Activated T-helper 17 cell treated with anti-CD3 and anti-CD28 coated beads, Interleukin-2, amount 50 U/mL, for 72 hours (primary cell): ENCODE results near the gene RNF114. TPM values are rescaled to one million over a fixed set of nuclear protein-coding genes. Genes with fewer than 3 reads are reported as not detected.
A peak's percentile ranks its signal among the peaks of the same experiment; 100 is the strongest.
"Not testable (repeated sequence)": the region's sequence is repeated elsewhere in the genome, so short reads cannot be mapped to it uniquely, and the experiment has no call there.

ENCODE experiments used
- ATAC-seq: fragments of 150-1000 bp; cut with Tn5 transposase; replicated peaks from 2 replicates; pipeline ENCODE4 v1.10.0; 2021; ENCODE audit warnings: mild to moderate bottlenecking, moderate library complexity
- H3K27ac Mint-ChIP-seq: one replicate; pipeline ENCODE4 v1.8.0; 2022; ENCODE audit warnings: mixed read lengths
- H3K27me3 Mint-ChIP-seq: one replicate; pipeline ENCODE4 v1.8.0; 2022; ENCODE audit warnings: mixed read lengths
- H3K36me3 Mint-ChIP-seq: one replicate; pipeline ENCODE4 v1.8.0; 2022; ENCODE audit warnings: low read depth, mild to moderate bottlenecking, mixed read lengths
- H3K4me1 Mint-ChIP-seq: one replicate; pipeline ENCODE4 v1.8.0; 2022; ENCODE audit warnings: mixed read lengths
- H3K4me3 Mint-ChIP-seq: one replicate; pipeline ENCODE4 v1.8.0; 2022; ENCODE audit warnings: mild to moderate bottlenecking, mixed read lengths
- H3K9me3 Mint-ChIP-seq: one replicate; pipeline ENCODE4 v1.8.0; 2022; ENCODE audit warnings: mixed read lengths
- total RNA-seq, 2 donors: library from RNA; stranded (reverse); gene quantifications; one replicate each; pipeline ENCODE4 v1.2.3, GENCODE V29; 2022

The RNF114 gene
- total RNA-seq, 2 donors from 2014 or later: 59.8 to 65.0 TPM

DNA sequence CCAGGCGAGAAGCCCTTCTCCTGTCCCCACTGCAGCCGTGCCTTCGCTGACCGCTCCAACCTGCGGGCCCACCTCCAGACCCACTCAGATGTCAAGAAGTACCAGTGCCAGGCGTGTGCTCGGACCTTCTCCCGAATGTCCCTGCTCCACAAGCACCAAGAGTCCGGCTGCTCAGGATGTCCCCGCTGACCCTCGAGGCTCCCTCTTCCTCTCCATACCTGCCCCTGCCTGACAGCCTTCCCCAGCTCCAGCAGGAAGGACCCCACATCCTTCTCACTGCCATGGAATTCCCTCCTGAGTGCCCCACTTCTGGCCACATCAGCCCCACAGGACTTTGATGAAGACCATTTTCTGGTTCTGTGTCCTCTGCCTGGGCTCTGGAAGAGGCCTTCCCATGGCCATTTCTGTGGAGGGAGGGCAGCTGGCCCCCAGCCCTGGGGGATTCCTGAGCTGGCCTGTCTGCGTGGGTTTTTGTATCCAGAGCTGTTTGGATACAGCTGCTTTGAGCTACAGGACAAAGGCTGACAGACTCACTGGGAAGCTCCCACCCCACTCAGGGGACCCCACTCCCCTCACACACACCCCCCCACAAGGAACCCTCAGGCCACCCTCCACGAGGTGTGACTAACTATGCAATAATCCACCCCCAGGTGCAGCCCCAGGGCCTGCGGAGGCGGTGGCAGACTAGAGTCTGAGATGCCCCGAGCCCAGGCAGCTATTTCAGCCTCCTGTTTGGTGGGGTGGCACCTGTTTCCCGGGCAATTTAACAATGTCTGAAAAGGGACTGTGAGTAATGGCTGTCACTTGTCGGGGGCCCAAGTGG lies 51.9 kb downstream of the RNF114 start:
- H3K27me3 Mint-ChIP-seq: peaks cover 4% of the 10 kb centered on the region
- no peaks in the 10 kb centered on the region for H3K4me1 Mint-ChIP-seq
- H3K36me3 Mint-ChIP-seq: no peaks in the 10 kb centered on the region
- ATAC-seq: no peak
- no peaks in the 10 kb centered on the region for H3K9me3 Mint-ChIP-seq
- no peak overlapping the region for H3K27ac Mint-ChIP-seq
- no peak overlapping the region for H3K4me3 Mint-ChIP-seq

GRCh38 chr20:49989234-49990065 lies 53.3 kb downstream of the RNF114 start:
- Mint-ChIP-seq H3K27me3 (peaks cover 4% of the 10 kb centered on the region), H3K36me3 (no peaks in the 10 kb centered on the region), H3K9me3 (no peaks in the 10 kb centered on the region), H3K4me1 (no peaks in the 10 kb centered on the region), H3K27ac (peak overlapping the region; percentile 51), H3K4me3 (no peak overlapping the region)
- no peak for ATAC-seq

GRCh38 chr20:49990271-49990720 lies 54.1 kb downstream of the RNF114 start:
- Mint-ChIP-seq H3K36me3 (no peaks in the 10 kb centered on the region), H3K4me1 (no peaks in the 10 kb centered on the region), H3K27me3 (peaks cover 4% of the 10 kb centered on the region), H3K4me3 (no peak overlapping the region), H3K9me3 (no peaks in the 10 kb centered on the region), H3K27ac (peak overlapping the region; percentile 51)
- no peak for ATAC-seq

DNA sequence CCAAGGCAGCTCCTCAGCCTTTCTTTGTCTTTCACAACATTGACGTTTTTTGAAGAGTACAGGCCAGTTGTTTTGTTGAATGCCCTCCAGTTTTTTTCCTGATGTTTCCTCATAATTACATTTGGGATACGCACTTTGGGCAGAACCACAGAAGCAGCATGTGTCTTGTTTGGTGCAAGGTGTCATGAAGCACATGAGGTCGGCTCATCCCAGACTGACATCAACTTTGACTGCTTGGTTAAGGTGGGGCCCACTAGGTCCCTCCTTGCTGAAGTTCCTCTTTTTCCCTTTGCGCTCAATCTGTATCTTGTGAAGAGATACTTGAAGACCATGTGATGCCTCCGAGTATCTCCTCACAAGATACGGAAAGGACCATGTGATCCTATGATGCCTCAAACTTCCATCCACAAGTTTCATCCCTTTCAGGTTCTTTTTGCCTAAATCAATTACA lies 57.1 kb downstream of the RNF114 start:
- H3K27ac Mint-ChIP-seq: no peak overlapping the region
- ATAC-seq: no peak
- no peak overlapping the region for H3K4me3 Mint-ChIP-seq
- no peaks in the 10 kb centered on the region for H3K9me3 Mint-ChIP-seq
- H3K27me3 Mint-ChIP-seq: peaks cover 11% of the 10 kb centered on the region
- no peaks in the 10 kb centered on the region for H3K4me1 Mint-ChIP-seq
- no peaks in the 10 kb centered on the region for H3K36me3 Mint-ChIP-seq

GRCh38 chr20:49995586-49995985 lies 59.4 kb downstream of the RNF114 start:
- Mint-ChIP-seq H3K9me3 (no peaks in the 10 kb centered on the region), H3K27me3 (peaks cover 7% of the 10 kb centered on the region), H3K4me1 (no peaks in the 10 kb centered on the region), H3K36me3 (no peaks in the 10 kb centered on the region), H3K4me3 (no peak overlapping the region), H3K27ac (no peak overlapping the region)
- ATAC-seq: no peak

- not testable (repeated sequence) for H3K9me3 Mint-ChIP-seq, H3K36me3 Mint-ChIP-seq, H3K27ac Mint-ChIP-seq, ATAC-seq, H3K4me3 Mint-ChIP-seq, H3K4me1 Mint-ChIP-seq
- peaks cover 11% of the 10 kb centered on the region for H3K27me3 Mint-ChIP-seq
Observed at GRCh38 chr20:49998478-49999188, 62.4 kb downstream of the RNF114 start.

DNA sequence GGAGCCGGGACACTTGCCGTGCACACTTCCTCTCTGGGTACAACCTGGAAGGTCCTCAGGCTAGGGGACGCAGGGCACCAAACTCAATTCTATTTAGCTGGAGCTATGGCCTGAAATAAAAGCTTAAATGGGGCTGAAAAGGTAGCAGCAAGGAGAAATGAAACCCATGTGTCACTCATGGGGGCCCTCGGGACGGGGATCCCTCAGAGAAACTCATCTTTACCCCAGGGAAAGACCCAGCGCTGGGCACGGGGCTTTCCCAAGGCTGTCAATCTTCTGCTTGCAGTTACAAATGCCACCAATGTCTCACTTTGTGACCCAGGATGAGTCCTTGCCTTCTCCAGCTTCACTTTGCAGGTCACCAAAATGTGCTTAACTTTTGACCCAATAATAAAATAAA lies 63.1 kb downstream of the RNF114 start:
- no peak overlapping the region for H3K27ac Mint-ChIP-seq
- peaks cover 11% of the 10 kb centered on the region for H3K27me3 Mint-ChIP-seq
- no peaks in the 10 kb centered on the region for H3K36me3 Mint-ChIP-seq
- peak; percentile 75 for ATAC-seq
- no peaks in the 10 kb centered on the region for H3K4me1 Mint-ChIP-seq
- no peak overlapping the region for H3K4me3 Mint-ChIP-seq
- H3K9me3 Mint-ChIP-seq: no peaks in the 10 kb centered on the region

- H3K27me3 Mint-ChIP-seq: peaks cover 18% of the 10 kb centered on the region
- H3K27ac Mint-ChIP-seq: not testable (repeated sequence)
Observed at GRCh38 chr20:50000548-50001222, 64.5 kb downstream of the RNF114 start.

DNA sequence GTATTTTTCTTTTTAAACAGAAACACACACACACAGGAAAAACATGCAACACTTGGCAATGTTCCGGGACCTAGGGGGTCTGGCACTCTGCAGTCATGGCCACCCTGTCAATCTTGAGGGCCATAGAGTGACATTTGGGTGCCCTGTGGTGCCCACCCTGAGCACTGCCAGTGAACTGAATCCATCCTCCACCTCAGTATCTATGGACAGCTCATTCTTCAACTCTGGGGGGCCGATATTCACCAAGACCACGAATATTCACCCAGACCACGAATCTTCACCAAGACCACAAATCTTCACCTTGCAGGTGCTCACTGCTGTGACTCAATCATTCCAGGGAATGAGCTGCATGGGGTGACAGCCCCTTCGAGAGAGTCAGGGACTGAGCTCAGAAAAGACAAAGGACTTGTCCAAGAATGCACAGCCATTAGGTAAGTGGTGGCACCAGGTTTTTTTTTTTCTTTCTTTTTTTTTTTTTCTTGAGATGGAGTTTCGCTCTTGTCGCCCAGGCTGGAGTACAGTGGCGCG lies 65.7 kb downstream of the RNF114 start:
- H3K27ac Mint-ChIP-seq: no peak overlapping the region
- no peaks in the 10 kb centered on the region for H3K9me3 Mint-ChIP-seq
- no peak overlapping the region for H3K4me3 Mint-ChIP-seq
- no peaks in the 10 kb centered on the region for H3K36me3 Mint-ChIP-seq
- no peak for ATAC-seq
- peaks cover 6% of the 10 kb centered on the region for H3K4me1 Mint-ChIP-seq
- peaks cover 18% of the 10 kb centered on the region for H3K27me3 Mint-ChIP-seq

More at GRCh38 chr20:50000548-50001222, 64.5 kb downstream of the RNF114 start:
- not testable (repeated sequence) for H3K4me3 Mint-ChIP-seq, ATAC-seq, H3K4me1 Mint-ChIP-seq, H3K36me3 Mint-ChIP-seq, H3K9me3 Mint-ChIP-seq

DNA sequence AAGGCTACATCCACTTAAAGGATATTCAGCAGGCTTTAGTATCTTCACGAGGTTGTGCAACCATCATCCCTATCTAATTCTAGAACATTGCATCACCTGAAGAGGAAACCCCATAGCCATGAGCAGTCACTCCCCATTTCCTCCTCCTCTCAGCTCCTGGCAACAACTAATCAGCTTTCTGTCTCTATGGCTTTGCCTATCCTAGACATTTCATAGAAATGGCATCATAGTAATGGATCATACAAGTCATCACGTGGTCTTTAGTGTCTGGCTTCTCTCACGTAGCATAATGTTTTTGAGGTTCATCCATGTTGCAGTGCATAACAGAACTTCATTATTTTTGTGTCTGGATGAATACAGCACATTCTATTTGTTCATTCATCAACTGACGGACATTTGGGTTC lies 67.1 kb downstream of the RNF114 start:
- peak; percentile 38 for ATAC-seq
- Mint-ChIP-seq H3K27me3 (peaks cover 16% of the 10 kb centered on the region), H3K36me3 (no peaks in the 10 kb centered on the region), H3K27ac (no peak overlapping the region), H3K4me3 (no peak overlapping the region), H3K4me1 (peaks cover 6% of the 10 kb centered on the region), H3K9me3 (no peaks in the 10 kb centered on the region)

Other genes starting within 250 kb of the RNF114 start
- gene B4GALT5, start 222.5 kb upstream of the RNF114 start, total RNA-seq: 10 to 100 TPM; 19.5 to 25.8 TPM
- gene SLC9A8, start 123.6 kb upstream of the RNF114 start, total RNA-seq: 10 to 100 TPM; 17.7 to 18.3 TPM
- gene SPATA2, start 20.9 kb upstream of the RNF114 start, total RNA-seq: 10 to 100 TPM in 1 of 2 donors, 1 to 10 TPM in 1; 5.5 to 10.3 TPM
- under 1 TPM in 1 of 2 donors, not detected in 1; 0.34 TPM for gene SNAI1, start 46.6 kb downstream of the RNF114 start, total RNA-seq
- 100 to 1,000 TPM; 197 to 205 TPM for gene UBE2V1, start 176.8 kb downstream of the RNF114 start, total RNA-seq
- 10 to 100 TPM; 13.1 to 22.0 TPM for gene PEDS1, start 217.3 kb downstream of the RNF114 start, total RNA-seq